ENCODE measurements around the gene ERF.

ERF gene

GRCh38 chr19:42248270-42249148 is 6.4 kb downstream of the ERF start:
- TF ChIP-seq CTCF (IDR thresholded peaks at IDR 0.05; ENCODE audit: control extremely low read depth, extremely low read depth, low read depth, missing control alignments), result no peak
- ChIA-PET POLR2A (interaction anchor here (0.6 to 0.7 kb wide), 2 partner anchors 34 to 81 kb away, joined by 4 to 8 read pairs; no protein-coding TSS in a partner anchor), CTCF (interaction anchor here (8.8 kb wide), 1 partner anchor 31 kb away, joined by 87 read pairs; no protein-coding TSS in a partner anchor)
- no peak for DNase-seq (ENCODE audit: extremely low spot score)

- DNase-seq (ENCODE audit: extremely low spot score), result no peak
- ChIA-PET CTCF (interaction anchor here (1.2 to 8.8 kb wide), 6 partner anchors 20 to 148 kb away, joined by 3 to 87 read pairs (median 3); no protein-coding TSS in a partner anchor), POLR2A (interaction anchor here (0.6 to 0.7 kb wide), 2 partner anchors 35 to 82 kb away, joined by 4 to 8 read pairs; no protein-coding TSS in a partner anchor)
- TF ChIP-seq CTCF (IDR thresholded peaks at IDR 0.05; ENCODE audit: control extremely low read depth, extremely low read depth, low read depth, missing control alignments), result no peak
Observed at GRCh38 chr19:42247640-42248199, 7.2 kb downstream of the ERF start.

GRCh38 chr19:42246922-42247639 is 7.8 kb downstream of the ERF start:
- ChIA-PET CTCF (interaction anchor here (0.9 to 8.8 kb wide), 10 partner anchors 10 to 147 kb away, joined by 3 to 87 read pairs (median 4); partner anchors contain the start of gene POU2F2), POLR2A (no interaction called here)
- no peak for TF ChIP-seq CTCF (IDR thresholded peaks at IDR 0.05; ENCODE audit: control extremely low read depth, extremely low read depth, low read depth, missing control alignments)
- DNase-seq (ENCODE audit: extremely low spot score), result no peak

GRCh38 chr19:42246143-42246921 is 8.6 kb downstream of the ERF start:
- CTCF ChIA-PET, result interaction anchor here (0.9 to 8.8 kb wide), 12 partner anchors 10 to 147 kb away, joined by 3 to 87 read pairs (median 4); partner anchors contain the start of gene POU2F2
- TF ChIP-seq CTCF (IDR thresholded peaks at IDR 0.05; ENCODE audit: control extremely low read depth, extremely low read depth, low read depth, missing control alignments), result peak; percentile 12
- POLR2A ChIA-PET, result no interaction called here
- DNase-seq (ENCODE audit: extremely low spot score), result no peak

- TF ChIP-seq CTCF (IDR thresholded peaks at IDR 0.05; ENCODE audit: control extremely low read depth, extremely low read depth, low read depth, missing control alignments), result no peak
- CTCF ChIA-PET, result interaction anchor here (0.7 to 8.8 kb wide), 15 partner anchors 9 to 137 kb away, joined by 3 to 87 read pairs (median 5); no protein-coding TSS in a partner anchor
- POLR2A ChIA-PET, result no interaction called here
- no peak for DNase-seq (ENCODE audit: extremely low spot score)
Observed at GRCh38 chr19:42245231-42245630, 9.7 kb downstream of the ERF start.
